ENCODE results near the gene PAX2.

GRCh38 chr10:100803908-100804307, 58.5 kb downstream of the PAX2 start:
- TF ChIP-seq POLR2AphosphoS5 (IDR thresholded peaks at IDR 0.05) (no peak), POLR2A (IDR thresholded peaks at IDR 0.05) (no peak), CTCF (IDR thresholded peaks at IDR 0.05) (no peak)

Data from suprapubic skin (tissue), 4 donors.